Measurements from ENCODE around the gene IL17RD.

The IL17RD gene

GRCh38 chr3:57128826-57129667 lies 36.1 kb downstream of the IL17RD start:
- no peak for DNase-seq

GRCh38 chr3:57127891-57128518 lies 37.1 kb downstream of the IL17RD start:
- no peak for DNase-seq

- no peak for DNase-seq
Observed at GRCh38 chr3:57126244-57126643, 38.9 kb downstream of the IL17RD start.

GRCh38 chr3:57120451-57121174 lies 44.5 kb downstream of the IL17RD start:
- no peak for DNase-seq

- no peak for DNase-seq
Observed at GRCh38 chr3:57120040-57120439, 45.1 kb downstream of the IL17RD start.

- no peak for DNase-seq
Observed at GRCh38 chr3:57118254-57118653, 46.9 kb downstream of the IL17RD start.

- no peak for DNase-seq
Observed at GRCh38 chr3:57116501-57116900, 48.7 kb downstream of the IL17RD start.

- DNase-seq, result no peak
Observed at GRCh38 chr3:57112206-57112605, 52.9 kb downstream of the IL17RD start.

- DNase-seq, result no peak
Observed at GRCh38 chr3:57110798-57111197, 54.4 kb downstream of the IL17RD start.

GRCh38 chr3:57110214-57110613 lies 54.9 kb downstream of the IL17RD start:
- DNase-seq, result no peak

- DNase-seq, result no peak
Observed at GRCh38 chr3:57109437-57110199, 55.5 kb downstream of the IL17RD start.

- DNase-seq, result no peak
Observed at GRCh38 chr3:57108684-57109083, 56.5 kb downstream of the IL17RD start.

- DNase-seq, result no peak
Observed at GRCh38 chr3:57105585-57105984, 59.6 kb downstream of the IL17RD start.

- peak; percentile 74 for DNase-seq
Observed at GRCh38 chr3:57100046-57100695, 65.0 kb downstream of the IL17RD start.

GRCh38 chr3:57098418-57099310 lies 66.5 kb downstream of the IL17RD start:
- DNase-seq, result no peak

- DNase-seq, result no peak
Observed at GRCh38 chr3:57097536-57097935, 67.6 kb downstream of the IL17RD start.

GRCh38 chr3:57095363-57095762 lies 69.8 kb downstream of the IL17RD start:
- DNase-seq, result no peak

GRCh38 chr3:57094575-57094974 lies 70.6 kb downstream of the IL17RD start:
- no peak for DNase-seq

- no peak for DNase-seq
Observed at GRCh38 chr3:57093971-57094535, 71.1 kb downstream of the IL17RD start.

GRCh38 chr3:57093489-57093888 lies 71.7 kb downstream of the IL17RD start:
- no peak for DNase-seq

All from stimulated activated CD4-positive, alpha-beta T cell treated with anti-CD3 and anti-CD28 coated beads, Interleukin-15, amount 100 ng/mL, for 24 hours (primary cell).